SK-N-SH (cell line): ENCODE measurements around the gene OCA2.

Experiments used
- CHD2 ChIP-seq: fragments of 150-350 bp; IDR thresholded peaks from 2 replicates; pipeline ENCODE4 v1.6.1; 2018; ENCODE audit warnings: low read length; ENCODE audit not compliant: partially characterized antibody
- JUND ChIP-seq: IDR thresholded peaks from 2 replicates; pipeline ENCODE4 v1.4.0; 2012
- MXI1 ChIP-seq: IDR thresholded peaks from 2 replicates; pipeline ENCODE4 v1.6.1; 2012; ENCODE audit warnings: mild to moderate bottlenecking, low read depth, low read length, improper control_type of control experiment
- POLR2AphosphoS5 ChIP-seq: IDR thresholded peaks from 2 replicates; pipeline ENCODE4 v1.6.1; 2012; ENCODE audit warnings: low read depth, low read length
- TF ChIP-seq, protein P1 (sequence below): fragments of 200-600 bp; sonication (generic); IDR thresholded peaks from 2 replicates; pipeline ENCODE4 v1.6.1; 2017; ENCODE audit warnings: antibody characterized with exemption, mild to moderate bottlenecking, moderate library complexity
- TF ChIP-seq, protein P2 (sequence below): fragments of 150-350 bp; IDR thresholded peaks from 2 replicates; pipeline ENCODE4 v1.6.1; 2017; ENCODE audit warnings: antibody characterized with exemption, low read length, low read depth, borderline replicate concordance

DNA sequence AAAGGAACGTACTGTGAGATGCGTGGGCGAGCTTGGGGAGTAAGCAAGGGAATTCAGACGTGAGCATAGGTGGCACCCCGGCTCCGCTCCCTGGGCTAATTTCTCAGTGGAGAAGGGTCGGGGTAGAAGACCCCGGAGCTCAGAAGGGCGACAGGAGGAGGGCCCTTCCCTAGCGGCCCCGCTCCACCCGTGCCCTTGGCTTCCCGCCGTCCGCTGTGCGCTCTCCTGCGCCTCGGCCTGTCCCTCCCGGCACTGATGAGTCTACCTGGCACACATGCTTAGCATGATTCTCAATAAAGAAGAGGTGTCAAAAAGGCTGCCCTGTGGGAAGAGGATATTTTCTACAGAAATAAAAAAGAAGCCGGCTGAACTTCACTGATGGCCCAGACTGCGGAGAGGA, 292.7 kb downstream of the OCA2 start:
- TF ChIP-seq, protein P1, sequence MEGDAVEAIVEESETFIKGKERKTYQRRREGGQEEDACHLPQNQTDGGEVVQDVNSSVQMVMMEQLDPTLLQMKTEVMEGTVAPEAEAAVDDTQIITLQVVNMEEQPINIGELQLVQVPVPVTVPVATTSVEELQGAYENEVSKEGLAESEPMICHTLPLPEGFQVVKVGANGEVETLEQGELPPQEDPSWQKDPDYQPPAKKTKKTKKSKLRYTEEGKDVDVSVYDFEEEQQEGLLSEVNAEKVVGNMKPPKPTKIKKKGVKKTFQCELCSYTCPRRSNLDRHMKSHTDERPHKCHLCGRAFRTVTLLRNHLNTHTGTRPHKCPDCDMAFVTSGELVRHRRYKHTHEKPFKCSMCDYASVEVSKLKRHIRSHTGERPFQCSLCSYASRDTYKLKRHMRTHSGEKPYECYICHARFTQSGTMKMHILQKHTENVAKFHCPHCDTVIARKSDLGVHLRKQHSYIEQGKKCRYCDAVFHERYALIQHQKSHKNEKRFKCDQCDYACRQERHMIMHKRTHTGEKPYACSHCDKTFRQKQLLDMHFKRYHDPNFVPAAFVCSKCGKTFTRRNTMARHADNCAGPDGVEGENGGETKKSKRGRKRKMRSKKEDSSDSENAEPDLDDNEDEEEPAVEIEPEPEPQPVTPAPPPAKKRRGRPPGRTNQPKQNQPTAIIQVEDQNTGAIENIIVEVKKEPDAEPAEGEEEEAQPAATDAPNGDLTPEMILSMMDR: no peak
- TF ChIP-seq JUND (no peak), MXI1 (no peak), POLR2AphosphoS5 (no peak), CHD2 (no peak)
- TF ChIP-seq, protein P2, sequence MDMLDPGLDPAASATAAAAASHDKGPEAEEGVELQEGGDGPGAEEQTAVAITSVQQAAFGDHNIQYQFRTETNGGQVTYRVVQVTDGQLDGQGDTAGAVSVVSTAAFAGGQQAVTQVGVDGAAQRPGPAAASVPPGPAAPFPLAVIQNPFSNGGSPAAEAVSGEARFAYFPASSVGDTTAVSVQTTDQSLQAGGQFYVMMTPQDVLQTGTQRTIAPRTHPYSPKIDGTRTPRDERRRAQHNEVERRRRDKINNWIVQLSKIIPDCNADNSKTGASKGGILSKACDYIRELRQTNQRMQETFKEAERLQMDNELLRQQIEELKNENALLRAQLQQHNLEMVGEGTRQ: no peak
